Brain microvascular endothelial cell (primary cell): Measurements from ENCODE around the gene CMTM5.
A peak's percentile ranks its signal among the peaks of the same experiment; 100 is the strongest.

Experiments used
- DNase-seq: peaks from one replicate; pipeline ENCODE4 v3.0.0-alpha.2; 2020
- H3K27ac ChIP-seq: fragments of 250-450 bp; sonication (Bioruptor Pico); 2 replicates; pipeline ENCODE4 v1.5.1; 2020; ENCODE audit warnings: mild to moderate bottlenecking, moderate library complexity
- H3K27me3 ChIP-seq: fragments of 250-450 bp; sonication (Bioruptor Pico); replicated peaks from 2 replicates; pipeline ENCODE4 v1.5.1; 2020; ENCODE audit warnings: mild to moderate bottlenecking
- H3K36me3 ChIP-seq: fragments of 250-450 bp; sonication (Bioruptor Pico); replicated peaks from 2 replicates; pipeline ENCODE4 v1.5.1; 2020; ENCODE audit warnings: mild to moderate bottlenecking
- H3K4me3 ChIP-seq: 2 replicates; pipeline ENCODE4 v1.5.1; 2011; ENCODE audit warnings: low read depth, mild to moderate bottlenecking, control low read depth, low read length, moderate library complexity
- in situ Hi-C: cut with HindIII; loops from 2 replicates; pipeline ENCODE4 v1.10.0; 2017; ENCODE audit warnings: low sequenced_read_pairs, low pct_ligation_motif_present
- TF ChIP-seq, protein P1 (sequence below): IDR thresholded peaks from 2 replicates; pipeline ENCODE4 v1.5.1; 2011; ENCODE audit warnings: low read depth, mild to moderate bottlenecking, moderate library complexity, low read length, control low read depth, inconsistent platforms; ENCODE audit errors: missing control alignments

CMTM5 gene

DNA sequence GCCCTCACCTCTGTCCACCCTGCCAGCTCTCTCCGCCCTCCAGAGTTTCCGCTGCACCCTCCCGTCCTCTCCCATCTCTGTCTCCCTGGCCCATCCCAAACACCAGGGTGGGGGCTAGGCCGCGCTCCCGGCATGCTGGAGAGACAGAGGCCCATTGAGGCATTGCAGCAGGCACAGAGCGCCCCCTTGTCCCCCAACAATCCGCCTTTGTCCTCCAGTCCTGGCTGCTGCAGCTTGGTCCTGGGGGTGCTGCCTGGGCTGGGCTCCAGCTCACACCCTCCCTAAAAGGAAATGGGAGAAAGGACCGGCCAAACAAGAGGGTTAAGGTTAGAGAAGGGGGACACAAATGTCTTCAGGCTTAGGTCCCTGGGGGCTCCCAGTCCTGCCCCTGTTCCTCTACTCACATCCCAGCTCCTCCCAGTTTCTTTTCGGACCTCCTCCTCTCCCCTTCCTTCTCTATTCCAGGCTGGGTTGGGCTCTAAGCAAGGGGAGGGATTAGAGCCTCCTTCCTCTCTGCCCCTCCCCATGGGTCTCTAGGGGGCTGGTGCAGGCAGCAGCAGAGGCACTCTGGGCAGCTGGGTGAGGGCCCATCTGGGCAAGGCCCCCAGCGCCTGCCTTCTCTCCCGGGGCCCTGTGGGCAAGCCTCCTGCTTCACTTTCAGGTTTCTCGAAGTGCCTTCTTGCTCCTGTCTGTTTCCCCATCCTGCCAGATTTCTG, at the start of gene CMTM5:
Gene CMTM5, plus strand, starts transcription at position 565 of the 716 bp plus-strand sequence. CDS start 206 bp downstream, outside the sequence.
- Histone ChIP-seq H3K4me3 (no peak within 1 kb of the TSS), H3K27me3 (peaks cover 2% of the 10 kb centered on the region), H3K27ac (no peak within 1 kb of the TSS), H3K36me3 (no peaks in the 10 kb centered on the region)
- TF ChIP-seq, protein P1, sequence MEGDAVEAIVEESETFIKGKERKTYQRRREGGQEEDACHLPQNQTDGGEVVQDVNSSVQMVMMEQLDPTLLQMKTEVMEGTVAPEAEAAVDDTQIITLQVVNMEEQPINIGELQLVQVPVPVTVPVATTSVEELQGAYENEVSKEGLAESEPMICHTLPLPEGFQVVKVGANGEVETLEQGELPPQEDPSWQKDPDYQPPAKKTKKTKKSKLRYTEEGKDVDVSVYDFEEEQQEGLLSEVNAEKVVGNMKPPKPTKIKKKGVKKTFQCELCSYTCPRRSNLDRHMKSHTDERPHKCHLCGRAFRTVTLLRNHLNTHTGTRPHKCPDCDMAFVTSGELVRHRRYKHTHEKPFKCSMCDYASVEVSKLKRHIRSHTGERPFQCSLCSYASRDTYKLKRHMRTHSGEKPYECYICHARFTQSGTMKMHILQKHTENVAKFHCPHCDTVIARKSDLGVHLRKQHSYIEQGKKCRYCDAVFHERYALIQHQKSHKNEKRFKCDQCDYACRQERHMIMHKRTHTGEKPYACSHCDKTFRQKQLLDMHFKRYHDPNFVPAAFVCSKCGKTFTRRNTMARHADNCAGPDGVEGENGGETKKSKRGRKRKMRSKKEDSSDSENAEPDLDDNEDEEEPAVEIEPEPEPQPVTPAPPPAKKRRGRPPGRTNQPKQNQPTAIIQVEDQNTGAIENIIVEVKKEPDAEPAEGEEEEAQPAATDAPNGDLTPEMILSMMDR, result no peak
- in situ Hi-C loops, result no loop called here
- DNase-seq, result no peak

- peak; percentile 69 for DNase-seq
- in situ Hi-C loops, result no loop called here
- no peak overlapping the region for H3K4me3 ChIP-seq
- H3K36me3 ChIP-seq, result peaks cover 24% of the 10 kb centered on the region
- TF ChIP-seq, protein P1, result peak; percentile 86
- no peaks in the 10 kb centered on the region for H3K27me3 ChIP-seq
- H3K27ac ChIP-seq, result no peak overlapping the region
Measured at GRCh38 chr14:23327947-23328744, 48.7 kb upstream of the CMTM5 start.

- Histone ChIP-seq H3K27ac (no peak overlapping the region), H3K27me3 (no peaks in the 10 kb centered on the region), H3K36me3 (no peaks in the 10 kb centered on the region), H3K4me3 (no peak overlapping the region)
- TF ChIP-seq, protein P1, result no peak
- DNase-seq, result no peak
- in situ Hi-C loops, result no loop called here
Measured at GRCh38 chr14:23335623-23336022, 41.2 kb upstream of the CMTM5 start.

DNA sequence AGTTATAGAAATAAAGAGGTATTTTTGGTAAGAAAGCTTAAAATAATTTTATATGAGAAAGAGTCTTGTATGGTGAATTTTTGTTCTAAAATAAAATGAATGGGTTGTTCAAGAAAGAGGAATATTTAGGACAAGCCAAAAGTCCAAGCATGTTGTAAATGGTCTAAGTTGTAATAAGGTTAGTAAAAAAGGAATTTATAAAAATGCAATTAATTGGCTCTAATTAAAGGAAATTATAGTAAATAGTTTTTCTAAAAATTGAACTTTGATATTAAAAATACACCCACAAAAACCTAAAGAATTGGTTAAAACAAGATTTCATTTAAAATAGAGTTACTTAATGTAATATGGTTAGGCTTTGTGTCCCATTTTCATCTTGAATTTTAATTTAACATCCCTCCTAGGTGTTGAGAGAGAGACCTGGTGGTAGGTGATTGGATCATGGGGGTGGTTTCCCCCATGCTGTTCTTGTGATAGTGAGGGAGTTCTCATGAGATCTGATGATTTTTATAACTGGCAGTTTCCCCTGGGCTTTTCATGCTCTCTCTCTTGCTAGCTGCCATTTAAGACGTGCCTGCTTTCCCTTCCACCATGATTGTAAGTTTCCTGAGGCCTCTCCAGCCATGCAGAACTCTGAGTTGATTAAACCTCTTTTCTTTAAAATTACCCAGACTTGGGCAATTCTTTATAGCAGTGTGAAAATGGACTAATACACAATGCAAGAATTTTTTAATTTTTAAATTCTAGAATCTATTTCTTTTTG, 37.2 kb upstream of the CMTM5 start:
- in situ Hi-C loops, result no loop called here
- TF ChIP-seq, protein P1, result no peak
- H3K27me3 ChIP-seq, result no peaks in the 10 kb centered on the region

DNA sequence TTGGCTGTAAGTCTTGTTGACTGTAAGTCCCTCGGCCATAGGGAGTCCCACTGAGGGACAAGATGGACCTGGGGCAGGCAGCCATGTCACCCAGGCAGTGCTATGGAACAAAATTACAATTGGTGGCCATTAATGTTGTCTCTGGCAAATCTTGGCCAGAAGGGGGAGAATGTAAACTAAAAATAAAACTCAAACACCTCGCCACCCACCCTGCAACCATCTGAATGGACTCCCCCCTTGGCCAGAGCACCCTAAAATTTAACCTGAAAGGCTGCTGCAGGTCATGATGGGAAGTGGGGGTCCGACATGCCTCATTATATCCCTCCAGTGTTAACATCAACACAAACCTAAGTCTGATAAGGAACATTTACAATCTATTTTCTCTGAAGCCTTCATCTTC, 32.4 kb upstream of the CMTM5 start:
- in situ Hi-C loops, result no loop called here
- TF ChIP-seq, protein P1, result peak; percentile 26
- Histone ChIP-seq H3K27me3 (no peaks in the 10 kb centered on the region), H3K36me3 (no peaks in the 10 kb centered on the region), H3K27ac (no peak overlapping the region), H3K4me3 (no peak overlapping the region)
- DNase-seq, result no peak

More for the DNA sequence above, 37.2 kb upstream of the CMTM5 start:
- H3K36me3 ChIP-seq, result no peaks in the 10 kb centered on the region
- no peak for DNase-seq
- no peak overlapping the region for H3K27ac ChIP-seq
- no peak overlapping the region for H3K4me3 ChIP-seq
